C4-2B (cell line): ENCODE measurements around the gene STAB2.

Experiments used
- CTCF ChIP-seq: fragments of 450-650 bp; conservative IDR thresholded peaks from 2 replicates; pipeline ENCODE4 v1.5.1; 2017; ENCODE audit warnings: mild to moderate bottlenecking
- ZFX ChIP-seq: fragments of 450-650 bp; IDR thresholded peaks from 2 replicates; pipeline ENCODE4 v1.6.1; 2017

- TF ChIP-seq CTCF (no peak), ZFX (no peak)
These were observed 185.5 kb downstream of the STAB2 start for GRCh38 chr12:103772367-103773108.
